ENCODE results near the gene NFIX.

DNA sequence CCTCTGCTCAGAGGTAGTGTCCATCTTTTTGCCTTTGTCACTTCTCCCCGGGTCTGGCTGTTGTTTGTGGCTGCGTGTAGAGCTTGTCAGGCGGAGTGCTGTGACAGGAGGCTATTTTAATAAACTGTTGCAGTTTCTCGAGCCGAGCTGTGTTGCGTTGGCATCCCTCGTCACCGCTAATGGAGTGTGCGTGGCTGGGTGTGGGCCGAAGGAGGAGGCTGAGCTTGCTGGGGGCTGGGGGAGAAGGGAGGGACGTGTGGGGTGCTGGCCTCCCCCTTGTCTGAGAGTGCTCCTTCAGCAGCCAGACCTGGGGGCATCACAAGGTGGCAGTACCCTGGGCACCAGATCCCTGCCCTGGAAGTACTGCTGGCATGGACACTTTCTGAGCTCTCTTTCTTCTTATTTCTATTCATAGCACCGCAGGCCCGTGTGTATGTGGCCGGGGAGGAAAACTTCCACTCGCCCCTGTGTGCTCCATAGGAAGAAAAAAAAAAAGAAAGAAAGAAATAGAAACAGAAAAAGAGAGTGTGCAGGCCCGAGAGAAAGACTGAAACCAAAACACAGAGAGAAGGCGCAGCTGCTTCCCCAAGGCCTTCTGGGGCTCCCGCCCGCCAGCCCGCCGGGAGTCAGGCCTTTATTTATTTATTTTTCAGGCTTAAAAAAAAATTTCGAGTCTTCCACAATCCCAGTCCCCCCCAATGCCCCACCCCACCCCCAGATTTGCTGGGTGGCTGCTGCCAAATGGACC lies 27.0 kb downstream of the NFIX start:
- TF ChIP-seq, protein P1, sequence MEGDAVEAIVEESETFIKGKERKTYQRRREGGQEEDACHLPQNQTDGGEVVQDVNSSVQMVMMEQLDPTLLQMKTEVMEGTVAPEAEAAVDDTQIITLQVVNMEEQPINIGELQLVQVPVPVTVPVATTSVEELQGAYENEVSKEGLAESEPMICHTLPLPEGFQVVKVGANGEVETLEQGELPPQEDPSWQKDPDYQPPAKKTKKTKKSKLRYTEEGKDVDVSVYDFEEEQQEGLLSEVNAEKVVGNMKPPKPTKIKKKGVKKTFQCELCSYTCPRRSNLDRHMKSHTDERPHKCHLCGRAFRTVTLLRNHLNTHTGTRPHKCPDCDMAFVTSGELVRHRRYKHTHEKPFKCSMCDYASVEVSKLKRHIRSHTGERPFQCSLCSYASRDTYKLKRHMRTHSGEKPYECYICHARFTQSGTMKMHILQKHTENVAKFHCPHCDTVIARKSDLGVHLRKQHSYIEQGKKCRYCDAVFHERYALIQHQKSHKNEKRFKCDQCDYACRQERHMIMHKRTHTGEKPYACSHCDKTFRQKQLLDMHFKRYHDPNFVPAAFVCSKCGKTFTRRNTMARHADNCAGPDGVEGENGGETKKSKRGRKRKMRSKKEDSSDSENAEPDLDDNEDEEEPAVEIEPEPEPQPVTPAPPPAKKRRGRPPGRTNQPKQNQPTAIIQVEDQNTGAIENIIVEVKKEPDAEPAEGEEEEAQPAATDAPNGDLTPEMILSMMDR (IDR thresholded peaks at IDR 0.05) = no peak
- no peak for TF ChIP-seq POLR2AphosphoS5 (IDR thresholded peaks at IDR 0.05)
- TF ChIP-seq POLR2A (IDR thresholded peaks at IDR 0.05) = no peak
